ENCODE results near the gene DTNBP1. TPM values are rescaled to one million over a fixed set of nuclear protein-coding genes. Genes with fewer than 3 reads are reported as not detected.

The DTNBP1 gene
- total and polyA plus RNA-seq, 2 of the 13 experiments (the other 11 are each of a cell fraction or from before 2014, with no cell fraction given): 6.6 to 19.1 TPM

DNA sequence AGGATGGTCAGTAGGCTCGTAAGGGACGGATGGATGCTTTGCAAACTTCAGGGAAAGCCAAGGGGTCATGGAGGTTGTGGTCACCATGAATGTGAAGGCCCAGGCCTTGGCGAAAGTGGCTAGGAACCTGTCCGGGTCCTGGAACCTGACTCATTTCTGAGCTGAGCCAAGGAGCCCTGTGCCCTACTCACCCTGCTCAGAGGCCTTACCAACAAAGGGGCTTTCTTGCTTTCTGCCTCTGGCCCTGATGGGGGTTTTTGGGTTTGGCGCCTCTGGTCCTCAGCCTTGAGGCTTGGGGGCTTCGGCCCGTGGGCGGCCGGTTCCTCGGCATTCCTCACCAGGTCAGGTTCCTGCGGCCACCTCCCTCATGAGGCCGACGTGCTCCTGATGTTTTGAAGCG is 155.1 kb downstream of the DTNBP1 start:
- intact Hi-C loops (cut with micrococcal nuclease; ENCODE audit: unreplicated experiment): no loop called here

More for the DNA sequence above, 155.1 kb downstream of the DTNBP1 start:
- Histone ChIP-seq H4K20me1 (ENCODE audit: insufficient read depth, low read length) (peaks cover 9% of the 10 kb centered on the region; the same call in 1 of the 2 replicates), H3K36me3 (replicated peaks in 1 of 2; ENCODE audit: control insufficient read depth in 1 of 2, insufficient read depth in 2 of 2, low read length in 2 of 2) (peaks cover 14 to 32% of the 10 kb centered on the region in 2 experiments), H3K4me2 (ENCODE audit: low read depth, low read length) (no peak overlapping the region), H3K4me1 (ENCODE audit: insufficient read depth, low read length) (peaks cover 30% of the 10 kb centered on the region), H3K9me3 (ENCODE audit: low read length) (no peaks in the 10 kb centered on the region), H3K79me2 (ENCODE audit: insufficient read depth, low read length) (no peaks in the 10 kb centered on the region), H3K4me3 (replicated peaks in 1 of 3; ENCODE audit: insufficient read depth in 1 of 3, low read depth in 2 of 3, low read length in 3 of 3) (no peak overlapping the region), H3K27me3 (ENCODE audit: control insufficient read depth in 1 of 2, insufficient read depth in 2 of 2, low read length in 2 of 2) (no peaks in the 10 kb centered on the region), H3K9ac (ENCODE audit: insufficient read depth, low read depth, low read length) (no peak overlapping the region), H3K27ac (ENCODE audit: extremely low read length, insufficient read depth, low read length) (no peak overlapping the region), H2AFZ (ENCODE audit: low read length) (no peak overlapping the region)
- BruUV-seq (replicated peaks): no TSS peak
- in situ Hi-C loops (cut with HindIII; ENCODE audit: extremely low pct_ligation_motif_present, low pct_unique_long_range_greater_than_20kb): no loop called here
- ATAC-seq (no peak), DNase-seq (ENCODE audit: low spot score) (no peak), FAIRE-seq (no peak)
- 91% methylated on average over 13 of the region's 14 CpGs for WGBS (ENCODE audit: low lambda C conversion rate)
- ChIA-PET POLR2A (no interaction called here), CTCF (ENCODE audit: low intra/inter-chr PET ratio, low total read pairs) (no interaction called here)
- no peak for TF ChIP-seq JDP2 (CRISPR knock-in tag; IDR thresholded peaks at IDR 0.05; ENCODE audit: borderline replicate concordance)
- TF ChIP-seq ZKSCAN8 (CRISPR knock-in tag; IDR thresholded peaks at IDR 0.05; ENCODE audit: borderline replicate concordance): no peak
- TF ChIP-seq, protein P1, sequence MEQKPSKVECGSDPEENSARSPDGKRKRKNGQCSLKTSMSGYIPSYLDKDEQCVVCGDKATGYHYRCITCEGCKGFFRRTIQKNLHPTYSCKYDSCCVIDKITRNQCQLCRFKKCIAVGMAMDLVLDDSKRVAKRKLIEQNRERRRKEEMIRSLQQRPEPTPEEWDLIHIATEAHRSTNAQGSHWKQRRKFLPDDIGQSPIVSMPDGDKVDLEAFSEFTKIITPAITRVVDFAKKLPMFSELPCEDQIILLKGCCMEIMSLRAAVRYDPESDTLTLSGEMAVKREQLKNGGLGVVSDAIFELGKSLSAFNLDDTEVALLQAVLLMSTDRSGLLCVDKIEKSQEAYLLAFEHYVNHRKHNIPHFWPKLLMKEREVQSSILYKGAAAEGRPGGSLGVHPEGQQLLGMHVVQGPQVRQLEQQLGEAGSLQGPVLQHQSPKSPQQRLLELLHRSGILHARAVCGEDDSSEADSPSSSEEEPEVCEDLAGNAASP (CRISPR knock-in tag; IDR thresholded peaks at IDR 0.05; ENCODE audit: borderline replicate concordance): no peak
- TF ChIP-seq ZNF564 (CRISPR knock-in tag; IDR thresholded peaks at IDR 0.05): no peak
- no peak for TF ChIP-seq RARG (CRISPR knock-in tag; IDR thresholded peaks at IDR 0.05; ENCODE audit: low read depth)
- no peak for TF ChIP-seq ZNF543 (CRISPR knock-in tag; IDR thresholded peaks at IDR 0.05)
- TF ChIP-seq, protein P2, sequence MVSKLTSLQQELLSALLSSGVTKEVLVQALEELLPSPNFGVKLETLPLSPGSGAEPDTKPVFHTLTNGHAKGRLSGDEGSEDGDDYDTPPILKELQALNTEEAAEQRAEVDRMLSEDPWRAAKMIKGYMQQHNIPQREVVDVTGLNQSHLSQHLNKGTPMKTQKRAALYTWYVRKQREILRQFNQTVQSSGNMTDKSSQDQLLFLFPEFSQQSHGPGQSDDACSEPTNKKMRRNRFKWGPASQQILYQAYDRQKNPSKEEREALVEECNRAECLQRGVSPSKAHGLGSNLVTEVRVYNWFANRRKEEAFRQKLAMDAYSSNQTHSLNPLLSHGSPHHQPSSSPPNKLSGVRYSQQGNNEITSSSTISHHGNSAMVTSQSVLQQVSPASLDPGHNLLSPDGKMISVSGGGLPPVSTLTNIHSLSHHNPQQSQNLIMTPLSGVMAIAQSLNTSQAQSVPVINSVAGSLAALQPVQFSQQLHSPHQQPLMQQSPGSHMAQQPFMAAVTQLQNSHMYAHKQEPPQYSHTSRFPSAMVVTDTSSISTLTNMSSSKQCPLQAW (CRISPR knock-in tag; IDR thresholded peaks at IDR 0.05): no peak
- no peak for TF ChIP-seq ZSCAN30 (CRISPR knock-in tag; IDR thresholded peaks at IDR 0.05)
- no peak for TF ChIP-seq ZNF256 (CRISPR knock-in tag; conservative IDR thresholded peaks at IDR 0.05)
- no peak for TF ChIP-seq NFE2 (CRISPR knock-in tag; IDR thresholded peaks at IDR 0.05)
- no peak for TF ChIP-seq TMF1 (CRISPR knock-in tag; IDR thresholded peaks at IDR 0.05; ENCODE audit: low read depth)
- no peak for TF ChIP-seq ATF7-NPFF (CRISPR knock-in tag; IDR thresholded peaks at IDR 0.05; ENCODE audit: low read depth)
- no peak for TF ChIP-seq MED1 (CRISPR knock-in tag; IDR thresholded peaks at IDR 0.05)
- TF ChIP-seq SNAI1 (CRISPR knock-in tag; IDR thresholded peaks at IDR 0.05; ENCODE audit: borderline replicate concordance): no peak
- no peak for TF ChIP-seq ZNF17 (CRISPR knock-in tag; IDR thresholded peaks at IDR 0.05)
- TF ChIP-seq AKAP8 (CRISPR knock-in tag; IDR thresholded peaks at IDR 0.05): no peak
- TF ChIP-seq IRX3 (CRISPR knock-in tag; IDR thresholded peaks at IDR 0.05; ENCODE audit: borderline replicate concordance, low read depth): no peak
- TF ChIP-seq ZSCAN20 (CRISPR knock-in tag; IDR thresholded peaks at IDR 0.05; ENCODE audit: borderline replicate concordance): no peak

All from HepG2 (cell line).